Heart left ventricle (tissue), 13 donors: ENCODE data around the gene CTNNA3.

Experiments
- CTCF ChIP-seq, 12 donors: fragments of 200-600 bp; sonication (generic) in 4 of 12; IDR thresholded peaks; one replicate each; pipeline versions ENCODE4 v1.5.0 to v1.8.0; 2018 to 2022; ENCODE audit warnings: antibody characterized with exemption in 12 of 12, mild to moderate bottlenecking in 5 of 12
- POLR2A ChIP-seq, 2 donors: fragments of 450-650 bp; IDR thresholded peaks; one replicate each; pipeline ENCODE4 v1.6.1; 2017; ENCODE audit warnings: antibody characterized with exemption in 2 of 2, mild to moderate bottlenecking in 2 of 2, moderate library complexity in 2 of 2
- donor health status: ischemic (EF 13 %, LVEDD 7.1; RV severe dilation, severe dysfunction).
- donor health status: DM: no; HTN: yes; CAD: no.
- donor health status: DM: no; HTN: no; CAD: no.
- donor health status: ischemic (EF 25% LVEDD 6.9; RV normal size, moderate dysfunction).
- donor health status: ischemic (EF 25% LVEDD 5.7; RV mildly dilated, moderate dysfunction).
- donor health status: ischemic (EF 35%, LVEDD 5.7; RV mildly dilated, moderate dysfunction).
- donor health status: nonischemic (EF 11% LVEDD 7.7; RV severe dilation, severe dysfunction).
- donor health status: DM: yes; HTN: yes; CAD: no.
- donor health status: PGD.
- donor health status: ischemic (EF 29% LVEDD 5.4; RV normal size, mild dysfunction).
- donor health status: nonischemic (EF 23%, LVEDD 6.1; RV moderate dilation, normal function).

- TF ChIP-seq CTCF (IDR thresholded peaks at IDR 0.05) (no peak), POLR2A (IDR thresholded peaks at IDR 0.05) (no peak)
Measured at GRCh38 chr10:66258693-66259092, 1437.3 kb downstream of the CTNNA3 start.
